ENCODE results near the gene LAMA3.
A peak's percentile ranks its signal among the peaks of the same experiment; 100 is the strongest.

The LAMA3 gene

GRCh38 chr18:23998018-23998417 lies 308.8 kb downstream of the LAMA3 start:
- no peak for DNase-seq (ENCODE audit: low read depth in 1 of 2, low spot score in 1 of 2)
- no peak for TF ChIP-seq JUND (IDR thresholded peaks at IDR 0.05; ENCODE audit: low read depth)
- in situ Hi-C loops (cut with HindIII; ENCODE audit: low pct_unique_long_range_greater_than_20kb, low sequenced_read_pairs), result no loop called here

- DNase-seq (ENCODE audit: low read depth in 1 of 2, low spot score in 1 of 2), result peak in 1 of 2 experiments; percentile 57
- in situ Hi-C loops (cut with HindIII; ENCODE audit: low pct_unique_long_range_greater_than_20kb, low sequenced_read_pairs), result no loop called here
Measured at GRCh38 chr18:23998820-23999219, 309.6 kb downstream of the LAMA3 start.

GRCh38 chr18:24000613-24001490 lies 311.6 kb downstream of the LAMA3 start:
- DNase-seq (ENCODE audit: low read depth in 1 of 2, low spot score in 1 of 2), result no peak
- TF ChIP-seq JUND (IDR thresholded peaks at IDR 0.05; ENCODE audit: low read depth), result no peak
- in situ Hi-C loops (cut with HindIII; ENCODE audit: low pct_unique_long_range_greater_than_20kb, low sequenced_read_pairs), result no loop called here

More at GRCh38 chr18:23998820-23999219, 309.6 kb downstream of the LAMA3 start:
- TF ChIP-seq JUND (IDR thresholded peaks at IDR 0.05; ENCODE audit: low read depth), result no peak

GRCh38 chr18:24002479-24002878 lies 313.2 kb downstream of the LAMA3 start:
- in situ Hi-C loops (cut with HindIII; ENCODE audit: low pct_unique_long_range_greater_than_20kb, low sequenced_read_pairs), result no loop called here
- DNase-seq (ENCODE audit: low read depth in 1 of 2, low spot score in 1 of 2), result peak in 1 of 2 experiments; percentile 23
- TF ChIP-seq JUND (IDR thresholded peaks at IDR 0.05; ENCODE audit: low read depth), result no peak

DNA sequence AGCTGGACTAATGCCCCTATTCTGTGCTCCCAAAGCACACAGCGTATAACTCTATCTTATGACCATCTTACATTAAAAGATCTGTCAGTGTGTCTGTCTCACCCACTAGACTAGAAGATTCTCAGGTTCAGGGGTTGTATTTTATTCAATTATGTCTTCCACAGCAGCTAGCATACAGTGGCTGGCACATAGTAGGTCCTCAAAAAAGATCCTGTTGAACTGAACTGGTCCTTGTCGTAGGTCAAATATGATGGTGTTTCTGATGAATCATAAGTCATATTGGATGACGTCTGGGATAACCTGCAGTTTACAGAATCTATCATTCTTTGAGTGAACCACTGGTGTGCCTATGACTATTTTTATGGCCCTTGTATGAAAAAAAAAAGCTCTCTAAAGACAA lies 314.0 kb downstream of the LAMA3 start:
- TF ChIP-seq JUND (IDR thresholded peaks at IDR 0.05; ENCODE audit: low read depth), result no peak
- in situ Hi-C loops (cut with HindIII; ENCODE audit: low pct_unique_long_range_greater_than_20kb, low sequenced_read_pairs), result no loop called here
- no peak for DNase-seq (ENCODE audit: low read depth in 1 of 2, low spot score in 1 of 2)

- DNase-seq (ENCODE audit: low read depth in 1 of 2, low spot score in 1 of 2), result no peak
- no peak for TF ChIP-seq JUND (IDR thresholded peaks at IDR 0.05; ENCODE audit: low read depth)
- in situ Hi-C loops (cut with HindIII; ENCODE audit: low pct_unique_long_range_greater_than_20kb, low sequenced_read_pairs), result no loop called here
Measured at GRCh38 chr18:24003903-24004640, 314.8 kb downstream of the LAMA3 start.

All from T47D (cell line).